Neuronal stem cell (in vitro differentiated cells): ENCODE measurements around the gene HNMT.

ENCODE experiments used
- DNase-seq: peaks from one replicate; pipeline ENCODE4 v3.0.0-alpha.2; 2013; ENCODE audit warnings: low spot score
- H2AFZ ChIP-seq: one replicate; pipeline ENCODE4 v1.6.1; 2013; ENCODE audit warnings: mild to moderate bottlenecking, low read length, inconsistent platforms
- H2AK5ac ChIP-seq: 2 replicates; pipeline ENCODE4 v1.6.1; 2013; ENCODE audit warnings: low read depth, mild to moderate bottlenecking, inconsistent platforms, low read length, moderate library complexity, mixed read lengths
- H2BK120ac ChIP-seq: 2 replicates; pipeline ENCODE4 v1.6.1; 2013; ENCODE audit warnings: low read depth, mild to moderate bottlenecking, inconsistent platforms, low read length, moderate library complexity, mixed read lengths
- H2BK12ac ChIP-seq: one replicate; pipeline ENCODE4 v1.6.1; 2013; ENCODE audit warnings: low read length, inconsistent platforms
- H2BK15ac ChIP-seq: 2 replicates; pipeline ENCODE4 v1.6.1; 2013; ENCODE audit warnings: mild to moderate bottlenecking, low read length, inconsistent platforms, mixed read lengths
- H2BK5ac ChIP-seq: one replicate; pipeline ENCODE4 v1.6.1; 2013; ENCODE audit warnings: inconsistent platforms, mild to moderate bottlenecking, low read length, moderate library complexity
- H3K14ac ChIP-seq: one replicate; pipeline ENCODE4 v1.6.1; 2013; ENCODE audit warnings: low read length, inconsistent platforms
- H3K18ac ChIP-seq: 2 replicates; pipeline ENCODE4 v1.6.1; 2013; ENCODE audit warnings: low read length, inconsistent platforms
- H3K23ac ChIP-seq: 2 replicates; pipeline ENCODE4 v1.6.1; 2013; ENCODE audit warnings: low read depth, mild to moderate bottlenecking, mixed read lengths, low read length, inconsistent platforms; ENCODE audit not compliant: poor library complexity
- H3K27ac ChIP-seq: replicated peaks from 3 replicates; pipeline ENCODE4 v1.5.1; 2013; ENCODE audit warnings: low read length, inconsistent platforms
- H3K27me3 ChIP-seq, 3 experiments: 2 replicates each; pipeline ENCODE4 v1.6.1; 2013; ENCODE audit warnings: low read length in 3 of 3, mild to moderate bottlenecking in 2 of 3, inconsistent platforms in 1 of 3, low read depth in 1 of 3, mixed read lengths in 1 of 3, moderate library complexity in 1 of 3; ENCODE audit not compliant: control insufficient read depth in 3 of 3, insufficient read depth in 3 of 3
- H3K36me3 ChIP-seq, 2 donors: replicated peaks in 1 of 2; 2 replicates each; pipeline ENCODE4 v1.6.1; 2013; ENCODE audit warnings: low read length in 2 of 2; ENCODE audit not compliant: control insufficient read depth in 2 of 2, insufficient read depth in 2 of 2
- H3K4ac ChIP-seq: 2 replicates; pipeline ENCODE4 v1.6.1; 2013; ENCODE audit warnings: inconsistent platforms, mild to moderate bottlenecking, low read length, moderate library complexity
- H3K4me1 ChIP-seq, 2 donors: 1 replicate in 1 of 2; 2 replicates in 1 of 2; pipeline ENCODE4 v1.6.1; 2013; ENCODE audit warnings: low read length in 2 of 2, low read depth in 1 of 2; ENCODE audit not compliant: control insufficient read depth in 2 of 2, insufficient read depth in 1 of 2
- H3K4me2 ChIP-seq: one replicate; pipeline ENCODE4 v1.6.1; 2013; ENCODE audit warnings: mild to moderate bottlenecking, low read length, inconsistent platforms; ENCODE audit not compliant: insufficient read depth, poor library complexity, severe bottlenecking
- H3K4me3 ChIP-seq, 2 donors: 2 replicates each; pipeline ENCODE4 v1.5.1; 2013; ENCODE audit warnings: low read length in 2 of 2, mild to moderate bottlenecking in 2 of 2, inconsistent platforms in 1 of 2, moderate library complexity in 1 of 2
- H3K79me1 ChIP-seq: one replicate; pipeline ENCODE4 v1.6.1; 2013; ENCODE audit warnings: low read depth, mild to moderate bottlenecking, inconsistent platforms, low read length, moderate library complexity
- H3K9ac ChIP-seq: one replicate; pipeline ENCODE4 v1.6.1; 2013; ENCODE audit warnings: mild to moderate bottlenecking, low read depth, low read length, inconsistent platforms; ENCODE audit not compliant: poor library complexity
- H3K9me3 ChIP-seq, 2 donors: replicated peaks in 1 of 2; 2 replicates each; pipeline versions ENCODE3 to v1.6.1; 2013; ENCODE audit warnings: low read length in 2 of 2, mild to moderate bottlenecking in 2 of 2, inconsistent platforms in 1 of 2, low read depth in 1 of 2, mixed read lengths in 1 of 2, moderate library complexity in 1 of 2; ENCODE audit not compliant: control insufficient read depth in 2 of 2, insufficient read depth in 1 of 2
- H4K8ac ChIP-seq: one replicate; pipeline ENCODE4 v1.6.1; 2013; ENCODE audit warnings: low read depth, mild to moderate bottlenecking, inconsistent platforms, low read length, moderate library complexity
- H4K91ac ChIP-seq: one replicate; pipeline ENCODE4 v1.6.1; 2013; ENCODE audit warnings: low read length, low read depth, mild to moderate bottlenecking, inconsistent platforms; ENCODE audit not compliant: poor library complexity
- WGBS, 2 donors: extraction: QIAGEN DNeasy Blood & Tissue Kit; methylation state at CpG; one replicate each; pipeline ENCODE4 v1.1.7; 2013; ENCODE audit warnings: missing lambda C conversion rate in 2 of 2, mixed read lengths in 1 of 2; ENCODE audit not compliant: insufficient read length in 2 of 2, insufficient replicate concordance in 1 of 2; ENCODE audit errors: extremely low coverage in 2 of 2; 5-methylcytosine and 5-hydroxymethylcytosine counted together

Gene HNMT

DNA sequence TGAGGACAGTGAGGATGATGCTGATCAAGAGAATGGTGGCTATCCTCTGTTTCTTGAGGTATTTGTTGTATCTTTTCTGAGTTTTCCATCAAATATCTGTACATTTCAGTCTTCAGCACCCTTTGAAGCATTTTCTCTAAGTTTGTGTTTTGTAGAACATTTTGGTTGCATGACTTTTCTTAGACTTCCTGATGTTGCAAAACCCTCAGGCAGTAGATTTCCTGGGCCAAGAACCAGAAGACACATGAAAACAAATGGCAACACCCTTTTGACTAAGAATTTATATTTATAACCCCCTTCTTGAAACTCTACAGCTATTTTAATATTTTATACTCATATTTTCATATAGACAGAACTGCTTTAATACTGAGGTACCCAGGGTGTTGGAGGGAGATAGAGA is 16.2 kb downstream of the HNMT start:
- no peak overlapping the region for H2BK120ac ChIP-seq
- H3K9ac ChIP-seq, result no peak overlapping the region
- no peaks in the 10 kb centered on the region for H3K36me3 ChIP-seq
- no peak overlapping the region for H3K14ac ChIP-seq
- H3K79me1 ChIP-seq, result no peaks in the 10 kb centered on the region
- no peak for DNase-seq
- no peak overlapping the region for H3K27ac ChIP-seq
- no peak overlapping the region for H3K4me2 ChIP-seq
- H2BK15ac ChIP-seq, result no peak overlapping the region
- H4K91ac ChIP-seq, result no peak overlapping the region
- H2AK5ac ChIP-seq, result no peak overlapping the region
- H2BK5ac ChIP-seq, result no peak overlapping the region
- H2AFZ ChIP-seq, result no peak overlapping the region
- H3K4me1 ChIP-seq, result no peaks in the 10 kb centered on the region
- H2BK12ac ChIP-seq, result no peak overlapping the region
- no peak overlapping the region for H3K4me3 ChIP-seq
- no peaks in the 10 kb centered on the region for H3K9me3 ChIP-seq
- no peak overlapping the region for H3K18ac ChIP-seq
- no peak overlapping the region for H3K23ac ChIP-seq
- no peaks in the 10 kb centered on the region for H3K27me3 ChIP-seq
- no peak overlapping the region for H3K4ac ChIP-seq
- H4K8ac ChIP-seq, result no peak overlapping the region

DNA sequence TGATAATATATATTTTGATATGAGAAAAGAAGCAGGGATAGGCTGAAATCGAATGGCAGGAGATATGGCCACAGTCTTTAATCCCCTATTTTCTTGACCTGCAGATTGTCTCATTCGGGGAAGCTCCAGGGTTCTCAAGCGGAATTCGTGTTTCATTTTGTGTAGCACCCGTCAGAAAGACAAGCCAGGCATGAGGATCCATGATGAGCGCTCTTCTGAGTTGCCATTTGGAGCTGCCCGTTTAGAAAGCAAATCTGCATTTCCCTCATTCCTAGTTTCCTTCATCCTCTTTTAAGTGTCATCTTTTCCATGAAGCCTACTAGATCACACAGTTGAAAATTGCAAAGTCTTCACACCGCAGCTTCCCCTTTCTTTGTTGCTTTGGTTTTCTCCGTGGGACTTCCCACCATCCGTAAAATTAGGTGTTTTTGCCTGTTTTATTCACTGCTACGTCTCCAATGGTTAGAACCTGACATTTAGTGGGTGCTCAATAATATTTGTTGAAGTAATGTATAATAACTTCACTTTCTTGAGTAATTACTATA is 16.9 kb downstream of the HNMT start:
- no peaks in the 10 kb centered on the region for H3K9me3 ChIP-seq
- no peak overlapping the region for H4K91ac ChIP-seq
- H3K18ac ChIP-seq, result no peak overlapping the region
- no CpG with 5 or more reads among the region's 11 CpGs for WGBS, 2 donors
- H3K4me1 ChIP-seq, result no peaks in the 10 kb centered on the region
- no peak overlapping the region for H2BK5ac ChIP-seq
- H3K36me3 ChIP-seq, result no peaks in the 10 kb centered on the region
- H2BK120ac ChIP-seq, result no peak overlapping the region
- H3K14ac ChIP-seq, result no peak overlapping the region
- H3K27ac ChIP-seq, result no peak overlapping the region
- no peaks in the 10 kb centered on the region for H3K27me3 ChIP-seq
- no peak overlapping the region for H3K9ac ChIP-seq
- no peak overlapping the region for H3K4me2 ChIP-seq
- H2BK15ac ChIP-seq, result no peak overlapping the region
- no peaks in the 10 kb centered on the region for H3K79me1 ChIP-seq
- no peak overlapping the region for H2AK5ac ChIP-seq
- H3K4me3 ChIP-seq, result no peak overlapping the region
- DNase-seq, result no peak
- H3K23ac ChIP-seq, result no peak overlapping the region
- H2AFZ ChIP-seq, result no peak overlapping the region
- no peak overlapping the region for H2BK12ac ChIP-seq
- no peak overlapping the region for H4K8ac ChIP-seq
- no peak overlapping the region for H3K4ac ChIP-seq

DNA sequence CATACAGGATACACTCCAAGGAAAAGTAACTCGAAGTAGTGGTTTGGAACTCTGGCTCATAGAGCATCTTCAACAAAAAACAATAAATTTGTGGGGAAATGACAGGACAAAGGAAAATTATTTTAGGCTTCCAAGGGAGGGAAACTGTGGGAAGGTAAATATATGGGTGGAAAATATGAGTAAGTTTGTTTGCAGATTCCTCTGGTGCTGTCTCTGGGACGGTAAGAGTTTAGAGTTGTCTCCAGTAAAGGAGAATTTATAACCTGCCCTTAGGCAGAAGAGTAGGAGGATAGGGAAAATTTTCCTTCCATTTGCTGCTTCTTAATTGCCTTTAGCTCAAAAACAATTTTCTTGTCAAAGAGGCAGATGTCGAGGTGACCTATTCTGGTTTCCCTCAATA is 19.3 kb downstream of the HNMT start:
- H2BK12ac ChIP-seq, result no peak overlapping the region
- H3K27ac ChIP-seq, result no peak overlapping the region

DNA sequence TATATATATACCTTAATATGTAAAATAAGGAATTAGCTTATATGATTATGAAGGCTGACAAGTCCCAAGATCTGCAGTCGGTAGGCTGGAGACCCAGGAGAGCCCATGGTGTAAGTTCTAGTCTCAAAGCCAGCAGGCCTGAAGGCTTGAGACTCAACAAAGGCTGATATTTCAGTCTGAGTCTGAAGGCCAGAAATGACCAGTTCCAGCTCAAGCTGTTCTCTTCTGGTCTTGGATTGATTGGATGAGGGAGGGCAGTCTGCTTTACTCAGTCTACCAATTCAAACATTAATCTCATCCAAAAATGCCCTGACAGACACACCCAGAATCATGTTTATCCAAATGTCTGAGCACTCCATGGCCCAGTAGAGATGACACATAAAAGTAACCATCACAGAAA is 22.0 kb downstream of the HNMT start:
- no peak overlapping the region for H2BK15ac ChIP-seq
- no peak overlapping the region for H2AK5ac ChIP-seq
- H3K27me3 ChIP-seq, result no peaks in the 10 kb centered on the region
- H3K79me1 ChIP-seq, result no peaks in the 10 kb centered on the region
- DNase-seq, result no peak
- H3K23ac ChIP-seq, result no peak overlapping the region
- H3K4ac ChIP-seq, result no peak overlapping the region
- H2BK5ac ChIP-seq, result no peak overlapping the region
- H4K91ac ChIP-seq, result no peak overlapping the region
- no peak overlapping the region for H2AFZ ChIP-seq
- H3K4me3 ChIP-seq, result no peak overlapping the region
- no peak overlapping the region for H3K27ac ChIP-seq
- no peaks in the 10 kb centered on the region for H3K4me1 ChIP-seq
- no peak overlapping the region for H3K9ac ChIP-seq
- H3K14ac ChIP-seq, result no peak overlapping the region
- H4K8ac ChIP-seq, result no peak overlapping the region
- no CpG with 5 or more reads among the region's 1 CpG for WGBS, 2 donors
- no peak overlapping the region for H2BK12ac ChIP-seq
- H3K9me3 ChIP-seq, result no peaks in the 10 kb centered on the region
- no peaks in the 10 kb centered on the region for H3K36me3 ChIP-seq
- H2BK120ac ChIP-seq, result no peak overlapping the region
- H3K18ac ChIP-seq, result no peak overlapping the region
- no peak overlapping the region for H3K4me2 ChIP-seq

More for the DNA sequence above, 19.3 kb downstream of the HNMT start:
- Histone ChIP-seq H2BK5ac (no peak overlapping the region), H3K4ac (no peak overlapping the region), H3K9me3 (no peaks in the 10 kb centered on the region), H2BK120ac (no peak overlapping the region), H3K4me1 (no peaks in the 10 kb centered on the region), H3K9ac (no peak overlapping the region), H2BK15ac (no peak overlapping the region), H2AK5ac (no peak overlapping the region), H4K8ac (no peak overlapping the region), H3K4me2 (no peak overlapping the region), H3K36me3 (no peaks in the 10 kb centered on the region), H3K4me3 (no peak overlapping the region), H2AFZ (no peak overlapping the region), H3K23ac (no peak overlapping the region), H4K91ac (no peak overlapping the region), H3K14ac (no peak overlapping the region), H3K79me1 (no peaks in the 10 kb centered on the region), H3K18ac (no peak overlapping the region), H3K27me3 (no peaks in the 10 kb centered on the region)
- DNase-seq, result no peak
- no CpG with 5 or more reads among the region's 3 CpGs for WGBS, 2 donors
